HG03469 (cell line): Measurements from ENCODE around the gene LGALS9.
"Not testable (repeated sequence)": the region's sequence is repeated elsewhere in the genome, so short reads cannot be mapped to it uniquely, and the experiment has no call there.

Experiments used
- ATAC-seq: cut with Tn5 transposase; IDR thresholded peaks from one replicate; pipeline ENCODE4 v1.9.1; 2021; ENCODE audit warnings: mild to moderate bottlenecking, moderate library complexity, moderate number of reproducible peaks; ENCODE audit not compliant: unreplicated experiment

The LGALS9 gene

GRCh38 chr17:27651411-27652345 is 20.7 kb downstream of the LGALS9 start:
- no peak for ATAC-seq

DNA sequence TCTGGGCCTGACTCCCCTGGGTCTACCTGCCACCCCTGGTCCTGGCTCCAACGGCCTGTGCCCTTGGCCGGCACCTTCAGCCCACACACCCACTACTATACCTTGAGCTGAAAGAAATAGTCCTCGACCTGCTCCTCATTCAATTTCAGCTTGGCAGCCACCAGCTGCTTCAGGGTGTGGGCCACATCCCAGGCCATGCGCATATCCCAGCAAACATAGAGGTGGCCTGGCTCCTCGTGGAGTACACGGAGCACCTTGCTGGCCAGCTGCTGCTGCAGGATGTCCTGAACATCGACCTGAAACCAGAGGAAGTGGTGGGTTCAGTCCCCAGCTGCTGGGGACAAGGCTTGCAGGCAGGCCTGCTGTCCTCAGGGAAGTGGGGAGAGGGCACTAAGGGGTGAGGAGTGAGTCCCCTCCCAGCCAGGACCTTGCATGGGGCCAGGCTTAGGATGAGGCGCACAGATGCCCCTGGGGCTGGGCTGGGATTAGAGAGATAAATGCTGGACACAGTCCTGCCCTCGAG is 22.5 kb downstream of the LGALS9 start:
- not testable (repeated sequence) for ATAC-seq

GRCh38 chr17:27654136-27654535 is 23.1 kb downstream of the LGALS9 start:
- no peak for ATAC-seq

GRCh38 chr17:27654654-27655524 is 23.9 kb downstream of the LGALS9 start:
- ATAC-seq, result peak; percentile 60

GRCh38 chr17:27655525-27656111 is 24.6 kb downstream of the LGALS9 start:
- ATAC-seq, result not testable (repeated sequence)

- ATAC-seq, result not testable (repeated sequence)
These were observed 25.6 kb downstream of the LGALS9 start for GRCh38 chr17:27656620-27657019.

- no peak for ATAC-seq
These were observed 26.6 kb downstream of the LGALS9 start for GRCh38 chr17:27657620-27658019.

- ATAC-seq, result no peak
These were observed 28.7 kb downstream of the LGALS9 start for GRCh38 chr17:27659683-27660082.

DNA sequence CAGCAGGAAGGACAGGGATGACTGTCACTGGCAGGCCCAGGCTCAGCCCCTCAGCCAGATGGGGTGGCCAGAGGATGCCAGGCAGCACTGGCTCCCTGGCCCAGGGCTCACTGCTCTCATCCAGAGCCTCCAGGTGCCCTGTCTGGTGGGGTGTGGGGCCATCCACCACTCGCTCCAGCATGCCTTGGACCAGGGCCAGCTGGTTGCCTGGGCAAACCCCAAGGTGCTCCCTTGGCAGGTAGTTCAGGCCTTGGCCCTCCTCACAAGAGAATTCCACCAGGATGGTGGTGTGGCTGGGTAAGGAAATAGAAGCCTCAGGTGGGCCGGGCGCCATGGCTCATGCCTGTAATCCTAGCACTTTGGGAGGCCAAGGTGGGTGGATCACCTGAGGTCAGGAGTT is 29.4 kb downstream of the LGALS9 start:
- no peak for ATAC-seq

GRCh38 chr17:27663936-27664605 is 33.1 kb downstream of the LGALS9 start:
- ATAC-seq, result no peak

- no peak for ATAC-seq
These were observed 33.6 kb downstream of the LGALS9 start for GRCh38 chr17:27664606-27664965.

- no peak for ATAC-seq
These were observed 34.6 kb downstream of the LGALS9 start for GRCh38 chr17:27665549-27665948.

- not testable (repeated sequence) for ATAC-seq
These were observed 35.3 kb downstream of the LGALS9 start for GRCh38 chr17:27666270-27666669.

- no peak for ATAC-seq
These were observed 36.0 kb downstream of the LGALS9 start for GRCh38 chr17:27666831-27667560.

DNA sequence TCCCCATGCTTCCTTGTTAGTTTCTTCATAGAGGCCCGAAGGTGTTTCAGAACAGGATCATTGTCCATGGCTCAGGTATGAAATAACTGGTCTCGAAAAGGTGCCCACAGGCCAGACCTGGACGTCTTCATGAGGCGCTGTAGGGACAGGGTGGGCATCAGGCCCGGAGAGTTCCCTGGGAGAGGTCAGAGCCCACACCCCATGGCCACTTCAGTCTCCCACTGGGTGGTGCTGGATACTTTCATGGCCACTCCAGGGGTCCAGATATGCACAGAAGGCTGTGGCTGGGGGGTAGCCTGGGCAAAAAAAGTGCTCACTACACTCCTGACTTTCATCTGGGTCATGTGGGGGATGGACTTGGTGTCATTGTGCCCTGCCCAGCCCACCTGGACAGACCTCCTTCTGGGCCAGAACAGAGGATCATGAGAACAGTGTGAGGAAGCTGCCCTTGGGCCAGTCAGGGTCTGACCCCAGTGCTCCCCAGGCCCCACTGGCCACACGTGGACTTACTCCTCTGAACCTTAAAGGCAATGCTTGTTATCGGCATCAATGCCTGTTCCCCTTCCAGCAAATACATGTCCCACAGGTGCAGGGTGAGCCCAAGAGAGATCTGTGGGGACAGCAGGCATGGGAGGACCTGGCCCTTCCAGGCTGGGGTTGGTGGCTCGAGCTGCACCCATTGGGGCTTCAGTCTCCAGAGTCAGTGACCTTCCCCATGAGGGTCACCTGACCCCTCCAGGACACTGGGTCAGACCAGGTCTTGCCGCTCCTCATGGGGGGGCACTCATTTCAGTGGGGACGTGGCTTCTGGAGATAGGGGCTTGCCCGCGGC is 36.9 kb downstream of the LGALS9 start:
- ATAC-seq, result no peak

GRCh38 chr17:27668488-27668823 is 37.5 kb downstream of the LGALS9 start:
- no peak for ATAC-seq

DNA sequence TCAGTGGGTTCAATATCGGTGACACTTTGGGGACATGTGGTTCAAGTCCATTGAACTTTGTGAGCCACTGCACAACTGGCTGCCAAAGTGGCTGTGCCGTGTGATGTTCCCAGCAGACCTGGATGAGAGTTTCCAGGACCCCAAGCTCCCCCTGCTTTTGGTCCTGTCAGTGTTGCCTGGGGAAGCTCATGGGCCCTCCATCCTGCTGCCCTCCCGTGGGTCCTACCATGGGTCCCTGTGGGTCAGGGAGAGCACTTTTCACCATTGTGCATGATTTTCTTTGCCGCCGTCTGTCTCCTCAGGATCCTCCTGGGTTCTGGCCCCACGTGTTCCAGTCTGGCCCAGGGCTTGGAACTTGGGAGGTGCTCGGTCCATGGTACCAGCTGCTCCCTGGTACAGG is 38.1 kb downstream of the LGALS9 start:
- no peak for ATAC-seq

GRCh38 chr17:27669850-27670249 is 38.9 kb downstream of the LGALS9 start:
- no peak for ATAC-seq
